HepG2 (cell line): ENCODE data around the gene BAG3. TPM values are rescaled to one million over a fixed set of nuclear protein-coding genes. Genes with fewer than 3 reads are reported as not detected.

ENCODE experiments used
- FOXA1 ChIP-seq, 2 experiments: fragments of 450-650 bp in 1 of 2; sonication (generic) in 1 of 2; formaldehyde crosslinking in 1 of 2; IDR thresholded peaks; 2 replicates each; pipeline versions ENCODE4 v1.4.0 to v1.6.1; 2016 to 2020; ENCODE audit warnings: missing genetic modification reagents in 1 of 2
- PAXIP1 ChIP-seq: sonication (generic); formaldehyde crosslinking; conservative IDR thresholded peaks from 2 replicates; pipeline ENCODE4 v1.4.0; 2020; ENCODE audit warnings: mild to moderate bottlenecking, missing genetic modification reagents, moderate library complexity
- RXRB ChIP-seq: IDR thresholded peaks from 2 replicates; pipeline ENCODE4 v1.6.1; 2016; ENCODE audit warnings: borderline replicate concordance, missing genetic modification reagents, missing compliant biosample characterization
- SOX13 ChIP-seq, 3 experiments: fragments of 450-650 bp in 1 of 3; sonication (generic) in 1 of 3; formaldehyde crosslinking in 1 of 3; IDR thresholded peaks in 2 of 3; conservative IDR thresholded peaks in 1 of 3; 2 replicates each; pipeline versions ENCODE4 v1.5.0 to v1.6.1; 2016 to 2020; ENCODE audit warnings: antibody characterized with exemption in 1 of 3, mild to moderate bottlenecking in 1 of 3, missing compliant biosample characterization in 1 of 3, missing genetic modification reagents in 1 of 3, moderate library complexity in 1 of 3
- SOX6 ChIP-seq, 2 experiments: fragments of 450-650 bp in 1 of 2; sonication (generic) in 1 of 2; formaldehyde crosslinking in 1 of 2; IDR thresholded peaks; 2 replicates each; pipeline versions ENCODE4 v1.4.0 to v1.6.1; 2017 to 2020; ENCODE audit warnings: antibody characterized with exemption in 1 of 2, mild to moderate bottlenecking in 1 of 2, missing genetic modification reagents in 1 of 2
- TEAD3 ChIP-seq: optimal IDR thresholded peaks from 2 replicates; pipeline ENCODE3; 2016; ENCODE audit warnings: borderline replicate concordance
- ZBTB34 ChIP-seq: sonication (generic); formaldehyde crosslinking; IDR thresholded peaks from 2 replicates; pipeline ENCODE4 v1.8.0; 2022; ENCODE audit warnings: mild to moderate bottlenecking, missing genetic modification reagents
- ZNF605 ChIP-seq: sonication (generic); formaldehyde crosslinking; IDR thresholded peaks from 2 replicates; pipeline ENCODE4 v1.8.0; 2022; ENCODE audit warnings: mild to moderate bottlenecking, missing genetic modification reagents
- polyA plus RNA-seq, 8 experiments: library from polyadenylated mRNA; depleted of rRNA in 3 of 8; stranded (reverse) in 7 of 8; unstranded in 1 of 8; fragments of >200 nt; fragmentation: Illumina TruSeq in 4 of 8; extraction: Trizol in 4 of 8; gene quantifications; 2 replicates each; pipeline versions ENCODE4 v1.2.1 to v1.2.3, GENCODE V29; 2011 to 2016; ENCODE audit warnings: low read depth in 4 of 8, missing spikeins in 1 of 8, mixed read lengths in 1 of 8; ENCODE audit not compliant: insufficient read depth in 1 of 8
- total RNA-seq, 5 experiments: library from RNA; depleted of rRNA; stranded (reverse); fragments of >200 nt; fragmentation: Illumina TruSeq; extraction: Trizol; gene quantifications; 2 replicates each; pipeline ENCODE4 v1.2.3, GENCODE V29; 2016; ENCODE audit warnings: low read depth in 1 of 5
- TF ChIP-seq, protein P1 (sequence below), 2 experiments: fragments of 450-650 bp in 1 of 2; sonication (generic) in 1 of 2; formaldehyde crosslinking in 1 of 2; IDR thresholded peaks; 2 replicates each; pipeline versions ENCODE4 v1.6.1 to v1.8.0; 2016 to 2022; ENCODE audit warnings: antibody characterized with exemption in 1 of 2, mild to moderate bottlenecking in 1 of 2, missing genetic modification reagents in 1 of 2
- TF ChIP-seq, protein P2 (sequence below): sonication (generic); formaldehyde crosslinking; IDR thresholded peaks from 2 replicates; pipeline ENCODE4 v1.4.0; 2020; ENCODE audit warnings: mild to moderate bottlenecking, missing genetic modification reagents

Gene BAG3
- total and polyA plus RNA-seq, 2 of the 13 experiments (the other 11 are each of a cell fraction or from before 2014, with no cell fraction given): 2.9 to 6.7 TPM

- TF ChIP-seq, protein P1, sequence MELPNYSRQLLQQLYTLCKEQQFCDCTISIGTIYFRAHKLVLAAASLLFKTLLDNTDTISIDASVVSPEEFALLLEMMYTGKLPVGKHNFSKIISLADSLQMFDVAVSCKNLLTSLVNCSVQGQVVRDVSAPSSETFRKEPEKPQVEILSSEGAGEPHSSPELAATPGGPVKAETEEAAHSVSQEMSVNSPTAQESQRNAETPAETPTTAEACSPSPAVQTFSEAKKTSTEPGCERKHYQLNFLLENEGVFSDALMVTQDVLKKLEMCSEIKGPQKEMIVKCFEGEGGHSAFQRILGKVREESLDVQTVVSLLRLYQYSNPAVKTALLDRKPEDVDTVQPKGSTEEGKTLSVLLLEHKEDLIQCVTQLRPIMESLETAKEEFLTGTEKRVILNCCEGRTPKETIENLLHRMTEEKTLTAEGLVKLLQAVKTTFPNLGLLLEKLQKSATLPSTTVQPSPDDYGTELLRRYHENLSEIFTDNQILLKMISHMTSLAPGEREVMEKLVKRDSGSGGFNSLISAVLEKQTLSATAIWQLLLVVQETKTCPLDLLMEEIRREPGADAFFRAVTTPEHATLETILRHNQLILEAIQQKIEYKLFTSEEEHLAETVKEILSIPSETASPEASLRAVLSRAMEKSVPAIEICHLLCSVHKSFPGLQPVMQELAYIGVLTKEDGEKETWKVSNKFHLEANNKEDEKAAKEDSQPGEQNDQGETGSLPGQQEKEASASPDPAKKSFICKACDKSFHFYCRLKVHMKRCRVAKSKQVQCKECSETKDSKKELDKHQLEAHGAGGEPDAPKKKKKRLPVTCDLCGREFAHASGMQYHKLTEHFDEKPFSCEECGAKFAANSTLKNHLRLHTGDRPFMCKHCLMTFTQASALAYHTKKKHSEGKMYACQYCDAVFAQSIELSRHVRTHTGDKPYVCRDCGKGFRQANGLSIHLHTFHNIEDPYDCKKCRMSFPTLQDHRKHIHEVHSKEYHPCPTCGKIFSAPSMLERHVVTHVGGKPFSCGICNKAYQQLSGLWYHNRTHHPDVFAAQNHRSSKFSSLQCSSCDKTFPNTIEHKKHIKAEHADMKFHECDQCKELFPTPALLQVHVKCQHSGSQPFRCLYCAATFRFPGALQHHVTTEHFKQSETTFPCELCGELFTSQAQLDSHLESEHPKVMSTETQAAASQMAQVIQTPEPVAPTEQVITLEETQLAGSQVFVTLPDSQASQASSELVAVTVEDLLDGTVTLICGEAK (IDR thresholded peaks at IDR 0.05): peak; percentile 25; the same call in 1 of the 2 replicates
- TF ChIP-seq, protein P1 (CRISPR knock-in tag; IDR thresholded peaks at IDR 0.05): no peak
- TF ChIP-seq, protein P2, sequence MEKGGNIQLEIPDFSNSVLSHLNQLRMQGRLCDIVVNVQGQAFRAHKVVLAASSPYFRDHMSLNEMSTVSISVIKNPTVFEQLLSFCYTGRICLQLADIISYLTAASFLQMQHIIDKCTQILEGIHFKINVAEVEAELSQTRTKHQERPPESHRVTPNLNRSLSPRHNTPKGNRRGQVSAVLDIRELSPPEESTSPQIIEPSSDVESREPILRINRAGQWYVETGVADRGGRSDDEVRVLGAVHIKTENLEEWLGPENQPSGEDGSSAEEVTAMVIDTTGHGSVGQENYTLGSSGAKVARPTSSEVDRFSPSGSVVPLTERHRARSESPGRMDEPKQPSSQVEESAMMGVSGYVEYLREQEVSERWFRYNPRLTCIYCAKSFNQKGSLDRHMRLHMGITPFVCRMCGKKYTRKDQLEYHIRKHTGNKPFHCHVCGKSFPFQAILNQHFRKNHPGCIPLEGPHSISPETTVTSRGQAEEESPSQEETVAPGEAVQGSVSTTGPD (CRISPR knock-in tag): peak; percentile 77
- TF ChIP-seq ZNF605 (CRISPR knock-in tag): no peak
- no peak for TF ChIP-seq FOXA1 (IDR thresholded peaks at IDR 0.05)
- no peak for TF ChIP-seq FOXA1 (CRISPR knock-in tag; IDR thresholded peaks at IDR 0.05)
- TF ChIP-seq ZBTB34 (CRISPR knock-in tag): 0 out of 2 replicates have a peak, but pooled peaks have one; percentile 32
- TF ChIP-seq PAXIP1 (CRISPR knock-in tag): peak; percentile 30; the same call in 1 of the 2 replicates
- TF ChIP-seq SOX6 (IDR thresholded peaks at IDR 0.05): no peak
- peak; percentile 38; the same call in 1 of the 2 replicates for TF ChIP-seq SOX6 (CRISPR knock-in tag; IDR thresholded peaks at IDR 0.05)
- TF ChIP-seq RXRB (CRISPR knock-in tag): peak; percentile 58; the same call in 1 of the 2 replicates
- no peak for TF ChIP-seq TEAD3 (CRISPR knock-in tag)
- no peak for TF ChIP-seq SOX13 (IDR thresholded peaks at IDR 0.05)
- peak in 1 of 2 experiments; percentile 69; a peak in 2 of 4 replicates for TF ChIP-seq SOX13 (CRISPR knock-in tag; conservative IDR thresholded peaks at IDR 0.05 in 1 of 2, IDR thresholded peaks at IDR 0.05 in 1 of 2)
These were observed 12.2 kb upstream of the BAG3 start (continued) for GRCh38 chr10:119638982-119639381.
